Mesothelial cell of epicardium (in vitro differentiated cells): ENCODE measurements around the gene CKB. TPM values are rescaled to one million over a fixed set of nuclear protein-coding genes. Genes with fewer than 3 reads are reported as not detected.

Experiments
- DNase-seq, 2 experiments: peaks; one replicate each; pipeline ENCODE4 v3.0.0; 2021; ENCODE audit warnings: low spot score in 2 of 2; ENCODE audit not compliant: unreplicated experiment in 2 of 2
- H3K27ac Mint-ChIP-seq: 2 replicates; pipeline ENCODE4 v1.8.0; 2021; ENCODE audit warnings: mixed read lengths
- H3K27me3 Mint-ChIP-seq: 2 replicates; pipeline ENCODE4 v1.8.0; 2021; ENCODE audit warnings: low read depth, mixed read lengths
- H3K36me3 Mint-ChIP-seq: 2 replicates; pipeline ENCODE4 v1.8.0; 2021; ENCODE audit warnings: mixed read lengths
- H3K4me1 Mint-ChIP-seq: 2 replicates; pipeline ENCODE4 v1.8.0; 2021; ENCODE audit warnings: mixed read lengths
- H3K4me3 Mint-ChIP-seq: 2 replicates; pipeline ENCODE4 v1.8.0; 2021; ENCODE audit warnings: mild to moderate bottlenecking, moderate library complexity, mixed read lengths
- H3K9me3 Mint-ChIP-seq: 2 replicates; pipeline ENCODE4 v1.8.0; 2021; ENCODE audit warnings: mixed read lengths
- CTCF ChIP-seq: fragments of 200-600 bp; sonication (generic); IDR thresholded peaks from one replicate; pipeline ENCODE4 v1.5.0; 2021; ENCODE audit warnings: antibody characterized with exemption; ENCODE audit not compliant: unreplicated experiment
- total RNA-seq: library from RNA; stranded (reverse); gene quantifications from 3 replicates; pipeline ENCODE4 v1.2.1, GENCODE V29; 2021

CKB gene
- total RNA-seq, 1 donor from 2014 or later: 50.6 TPM

GRCh38 chr14:103510724-103511693 lies 11.6 kb downstream of the CKB start:
- Mint-ChIP-seq H3K9me3 (no peaks in the 10 kb centered on the region), H3K27me3 (no peaks in the 10 kb centered on the region), H3K4me3 (no peak overlapping the region), H3K4me1 (peaks cover 3% of the 10 kb centered on the region), H3K36me3 (peaks cover 17% of the 10 kb centered on the region), H3K27ac (no peak overlapping the region)
- TF ChIP-seq CTCF: no peak
- DNase-seq: no peak

GRCh38 chr14:103509864-103510723 lies 12.5 kb downstream of the CKB start:
- Mint-ChIP-seq H3K27me3 (no peaks in the 10 kb centered on the region), H3K9me3 (no peaks in the 10 kb centered on the region), H3K4me3 (no peak overlapping the region), H3K4me1 (peaks cover 3% of the 10 kb centered on the region), H3K27ac (no peak overlapping the region), H3K36me3 (peaks cover 21% of the 10 kb centered on the region)
- TF ChIP-seq CTCF: no peak
- DNase-seq: no peak

- no peaks in the 10 kb centered on the region for H3K9me3 Mint-ChIP-seq
- H3K27ac Mint-ChIP-seq: no peak overlapping the region
- H3K27me3 Mint-ChIP-seq: no peaks in the 10 kb centered on the region
- peaks cover 3% of the 10 kb centered on the region for H3K4me1 Mint-ChIP-seq
- TF ChIP-seq CTCF: no peak
- peaks cover 31% of the 10 kb centered on the region for H3K36me3 Mint-ChIP-seq
- no peak overlapping the region for H3K4me3 Mint-ChIP-seq
- DNase-seq: no peak
Measured at GRCh38 chr14:103508521-103509329, 13.9 kb downstream of the CKB start.

GRCh38 chr14:103507751-103508150 lies 14.9 kb downstream of the CKB start:
- no peak for DNase-seq
- no peak overlapping the region for H3K27ac Mint-ChIP-seq
- no peak overlapping the region for H3K4me3 Mint-ChIP-seq
- no peaks in the 10 kb centered on the region for H3K9me3 Mint-ChIP-seq
- no peaks in the 10 kb centered on the region for H3K27me3 Mint-ChIP-seq
- H3K4me1 Mint-ChIP-seq: peaks cover 3% of the 10 kb centered on the region
- peaks cover 38% of the 10 kb centered on the region for H3K36me3 Mint-ChIP-seq
- TF ChIP-seq CTCF: no peak

GRCh38 chr14:103504991-103505565 lies 17.6 kb downstream of the CKB start:
- no peak for TF ChIP-seq CTCF
- H3K4me1 Mint-ChIP-seq: no peaks in the 10 kb centered on the region
- DNase-seq: no peak
- H3K36me3 Mint-ChIP-seq: peaks cover 46% of the 10 kb centered on the region
- no peak overlapping the region for H3K27ac Mint-ChIP-seq
- no peaks in the 10 kb centered on the region for H3K27me3 Mint-ChIP-seq
- H3K9me3 Mint-ChIP-seq: no peaks in the 10 kb centered on the region
- no peak overlapping the region for H3K4me3 Mint-ChIP-seq
